ENCODE data around the gene C5AR1. TPM values are rescaled to one million over a fixed set of nuclear protein-coding genes. Genes with fewer than 3 reads are reported as not detected.
A peak's percentile ranks its signal among the peaks of the same experiment; 100 is the strongest.

C5AR1 gene
- total and polyA plus RNA-seq, 9 of the 15 experiments (the other 6 are each of a cell fraction or from before 2014, with no cell fraction given) = 0.06 to 1.6 (median 0.28) TPM; not detected in 3

DNA sequence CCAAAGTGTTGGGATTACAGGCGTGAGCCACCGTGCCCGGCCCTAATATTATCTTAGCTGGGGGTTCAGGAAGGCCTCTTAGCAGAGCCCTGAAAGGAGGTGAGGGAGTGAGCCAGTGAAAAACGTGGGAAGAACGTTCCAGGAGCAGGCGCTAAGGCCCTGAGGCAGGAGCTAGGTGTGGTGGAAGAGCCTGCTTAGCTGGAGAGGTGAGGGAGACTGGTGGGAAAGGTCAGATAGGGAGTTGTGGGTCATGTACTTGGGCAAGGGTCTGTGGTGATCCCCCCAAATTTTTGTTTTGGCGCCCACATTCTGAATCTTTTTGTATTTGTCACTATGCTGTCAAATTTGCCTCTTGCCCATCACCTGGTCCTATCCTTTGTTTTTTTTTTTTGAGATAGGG is 40.1 kb upstream of the C5AR1 start:
- TF ChIP-seq SMARCE1 (IDR thresholded peaks at IDR 0.05) = no peak
- no peak for TF ChIP-seq CHD7 (IDR thresholded peaks at IDR 0.05; ENCODE audit: low read depth, low read length)
- TF ChIP-seq ZNF79 (CRISPR knock-in tag; IDR thresholded peaks at IDR 0.05; ENCODE audit: low read depth) = no peak
- no peak for TF ChIP-seq TCF15 (CRISPR knock-in tag; IDR thresholded peaks at IDR 0.05)
- no peak for TF ChIP-seq MCM2 (IDR thresholded peaks at IDR 0.05; ENCODE audit: low read depth)
- TF ChIP-seq NR2F6 (CRISPR knock-in tag; IDR thresholded peaks at IDR 0.05) = no peak
- TF ChIP-seq, protein P1, sequence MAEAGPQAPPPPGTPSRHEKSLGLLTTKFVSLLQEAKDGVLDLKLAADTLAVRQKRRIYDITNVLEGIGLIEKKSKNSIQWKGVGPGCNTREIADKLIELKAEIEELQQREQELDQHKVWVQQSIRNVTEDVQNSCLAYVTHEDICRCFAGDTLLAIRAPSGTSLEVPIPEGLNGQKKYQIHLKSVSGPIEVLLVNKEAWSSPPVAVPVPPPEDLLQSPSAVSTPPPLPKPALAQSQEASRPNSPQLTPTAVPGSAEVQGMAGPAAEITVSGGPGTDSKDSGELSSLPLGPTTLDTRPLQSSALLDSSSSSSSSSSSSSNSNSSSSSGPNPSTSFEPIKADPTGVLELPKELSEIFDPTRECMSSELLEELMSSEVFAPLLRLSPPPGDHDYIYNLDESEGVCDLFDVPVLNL (CRISPR knock-in tag; IDR thresholded peaks at IDR 0.05; ENCODE audit: low read depth) = no peak
- intact Hi-C loops (cut with micrococcal nuclease) (no loop called here), in situ Hi-C loops (cut with MboI) (no loop called here)
- no peak overlapping the region for H3K4me3 ChIP-seq
- FAIRE-seq (no peak), ATAC-seq (no peak), DNase-seq (ENCODE audit: extremely low read depth in 1 of 4, low spot score in 3 of 4) (no peak)
- H3K27ac ChIP-seq (ENCODE audit: extremely low read depth, low read depth, low read length) = no peak overlapping the region
- H3K9me1 ChIP-seq (ENCODE audit: control insufficient read depth, insufficient read depth, low read length) = no peaks in the 10 kb centered on the region
- BruUV-seq (replicated peaks) = no TSS peak
- H3K36me3 ChIP-seq (ENCODE audit: control insufficient read depth, insufficient read depth, low read length) = peaks cover 49% of the 10 kb centered on the region; the same call in 2 of the 3 replicates
- H3K27me3 ChIP-seq (ENCODE audit: control insufficient read depth in 2 of 2, insufficient read depth in 2 of 2, low read length in 2 of 2) = no peaks in the 10 kb centered on the region
- no peaks in the 10 kb centered on the region for H3K79me2 ChIP-seq (ENCODE audit: control insufficient read depth, insufficient read depth, low read length)
- no peak overlapping the region for H3K4me2 ChIP-seq (ENCODE audit: insufficient read depth, low read length)
- ChIA-PET CTCF (ENCODE audit: low intra/inter-chr PET ratio) (no interaction called here), POLR2A (interaction anchor here (1.0 to 2.5 kb wide), 3 partner anchors 10 to 15 kb away, joined by 3 to 11 read pairs (median 7); partner anchors contain the start of gene CCDC9)
- H2AFZ ChIP-seq (ENCODE audit: low read depth, low read length) = no peak overlapping the region
- WGBS (ENCODE audit: insufficient coverage, low coverage, missing lambda C conversion rate) = 73% methylated on average over 5 of the region's 7 CpGs
- no peaks in the 10 kb centered on the region for H4K20me1 ChIP-seq (replicated peaks; ENCODE audit: control insufficient read depth, insufficient read depth, low read length)
- H3K4me1 ChIP-seq (replicated peaks in 1 of 2; ENCODE audit: control insufficient read depth in 2 of 2, insufficient read depth in 2 of 2, low read length in 2 of 2) = peaks cover 10 to 44% of the 10 kb centered on the region in 2 experiments; a peak in 3 of 5 replicates
- H3K9ac ChIP-seq (ENCODE audit: insufficient read depth in 1 of 2, low read depth in 2 of 2, low read length in 2 of 2) = peak overlapping the region in 1 of 2 experiments; percentile 64; a peak in 1 of 4 replicates
- H3K9me3 ChIP-seq (replicated peaks; ENCODE audit: control insufficient read depth, insufficient read depth, low read depth, low read length) = no peaks in the 10 kb centered on the region

All from K562 (cell line).